PC-3 (cell line): ENCODE measurements around the gene IZUMO4.

Experiments used
- CTCF ChIP-seq: fragments of 300-600 bp; sonication (generic); conservative IDR thresholded peaks from 2 replicates; pipeline ENCODE4 v1.5.1; 2017; ENCODE audit warnings: antibody characterized with exemption, low read depth, mild to moderate bottlenecking, low read length
- EZH2 ChIP-seq: fragments of 300-600 bp; sonication (generic); IDR thresholded peaks from one replicate; pipeline ENCODE4 v1.6.1; 2017; ENCODE audit warnings: antibody characterized with exemption, mild to moderate bottlenecking, low read length; ENCODE audit not compliant: unreplicated experiment
- EZH2phosphoT487 ChIP-seq: fragments of 300-600 bp; sonication (generic); IDR thresholded peaks from 2 replicates; pipeline ENCODE4 v1.6.1; 2018; ENCODE audit warnings: mild to moderate bottlenecking, antibody characterized with exemption, low read length, borderline replicate concordance

- TF ChIP-seq CTCF (no peak), EZH2 (no peak), EZH2phosphoT487 (no peak)
Measured at GRCh38 chr19:2101417-2102335, 5.0 kb downstream of the IZUMO4 start.
